NCI-H524 (cell line): ENCODE data around the gene ATL1.
A peak's percentile ranks its signal among the peaks of the same experiment; 100 is the strongest.
"Not testable (repeated sequence)": the region's sequence is repeated elsewhere in the genome, so short reads cannot be mapped to it uniquely, and the experiment has no call there.

Experiments used
- DNase-seq, 2 experiments: peaks; one replicate each; lab custom pipeline; 2025; lab: John Stamatoyannopoulos, UW

Gene ATL1

GRCh38 chr14:50658203-50658602, 98.3 kb downstream of the ATL1 start:
- DNase-seq: no peak

GRCh38 chr14:50659327-50659974, 99.5 kb downstream of the ATL1 start:
- no peak for DNase-seq

- DNase-seq: not testable (repeated sequence)
These were observed 104.6 kb downstream of the ATL1 start for GRCh38 chr14:50664579-50664978.

GRCh38 chr14:50665300-50665699, 105.4 kb downstream of the ATL1 start:
- DNase-seq: not testable (repeated sequence)

GRCh38 chr14:50666772-50667683, 107.1 kb downstream of the ATL1 start:
- DNase-seq: peak; percentile 31 to 69

GRCh38 chr14:50667684-50667995, 107.7 kb downstream of the ATL1 start:
- DNase-seq: peak; percentile 18 to 61

- peak; percentile 89 to 92 for DNase-seq
These were observed 108.3 kb downstream of the ATL1 start, which contains the start of gene SAV1 for GRCh38 chr14:50667996-50668825. Gene SAV1, minus strand, starts transcription at chr14:50668306. Its CDS starts 339 bp downstream, at chr14:50667967.

- no peak for DNase-seq
These were observed 108.8 kb downstream of the ATL1 start for GRCh38 chr14:50668826-50669143.

- no peak for DNase-seq
These were observed 109.6 kb downstream of the ATL1 start for GRCh38 chr14:50669441-50669986.

- no peak for DNase-seq
These were observed 110.4 kb downstream of the ATL1 start for GRCh38 chr14:50670196-50670865.

GRCh38 chr14:50670866-50671256, 110.9 kb downstream of the ATL1 start:
- no peak for DNase-seq

- no peak for DNase-seq
These were observed 115.7 kb downstream of the ATL1 start for GRCh38 chr14:50675597-50675996.

GRCh38 chr14:50676814-50677516, 117.0 kb downstream of the ATL1 start:
- no peak for DNase-seq

GRCh38 chr14:50677527-50678063, 117.7 kb downstream of the ATL1 start:
- DNase-seq: no peak

GRCh38 chr14:50678163-50678562, 118.2 kb downstream of the ATL1 start:
- no peak for DNase-seq

- DNase-seq: no peak
These were observed 119.7 kb downstream of the ATL1 start for GRCh38 chr14:50679674-50680073.
